Stimulated activated CD8-positive, alpha-beta memory T cell treated with anti-CD3 and anti-CD28 coated beads, Interleukin-15, amount 100 ng/mL, for 1 hour (primary cell): ENCODE data around the gene TTF2.
"Not testable (repeated sequence)": the region's sequence is repeated elsewhere in the genome, so short reads cannot be mapped to it uniquely, and the experiment has no call there.

Source experiments
- DNase-seq: peaks from one replicate; pipeline ENCODE4 v3.0.0-alpha.2; 2020; ENCODE audit warnings: low read depth

Gene TTF2

GRCh38 chr1:117121589-117122329 lies 61.6 kb downstream of the TTF2 start, which contains the start of gene TRIM45:
Gene TRIM45, minus strand, starts transcription at chr1:117121749. Its CDS starts 548 bp downstream, at chr1:117121201.
- DNase-seq: peak; percentile 63

GRCh38 chr1:117122330-117123025 lies 62.4 kb downstream of the TTF2 start:
- DNase-seq: no peak

GRCh38 chr1:117123274-117123673 lies 63.1 kb downstream of the TTF2 start:
- no peak for DNase-seq

DNA sequence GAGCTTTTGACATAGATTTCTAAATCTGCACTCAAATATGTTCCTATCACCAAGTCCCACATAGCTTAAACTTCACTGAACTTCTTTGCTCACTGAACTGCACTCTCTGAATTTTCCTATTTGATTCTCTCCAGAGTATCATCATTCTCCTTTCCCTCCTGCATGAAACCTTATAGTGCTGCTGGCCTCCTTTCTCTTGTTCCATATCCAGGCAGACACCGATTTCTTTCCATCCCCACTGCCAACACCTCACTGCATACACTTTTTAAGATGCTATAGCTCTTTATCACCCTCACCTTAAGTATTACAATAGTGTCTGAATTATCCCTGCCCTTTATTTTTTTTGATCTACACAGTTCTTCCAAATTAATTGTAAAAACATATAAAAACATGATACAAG lies 64.5 kb downstream of the TTF2 start:
- no peak for DNase-seq

GRCh38 chr1:117127795-117128194 lies 67.7 kb downstream of the TTF2 start:
- no peak for DNase-seq

- DNase-seq: no peak
Observed at GRCh38 chr1:117128323-117129079, 68.4 kb downstream of the TTF2 start.

- no peak for DNase-seq
Observed at GRCh38 chr1:117130526-117130925, 70.4 kb downstream of the TTF2 start.

DNA sequence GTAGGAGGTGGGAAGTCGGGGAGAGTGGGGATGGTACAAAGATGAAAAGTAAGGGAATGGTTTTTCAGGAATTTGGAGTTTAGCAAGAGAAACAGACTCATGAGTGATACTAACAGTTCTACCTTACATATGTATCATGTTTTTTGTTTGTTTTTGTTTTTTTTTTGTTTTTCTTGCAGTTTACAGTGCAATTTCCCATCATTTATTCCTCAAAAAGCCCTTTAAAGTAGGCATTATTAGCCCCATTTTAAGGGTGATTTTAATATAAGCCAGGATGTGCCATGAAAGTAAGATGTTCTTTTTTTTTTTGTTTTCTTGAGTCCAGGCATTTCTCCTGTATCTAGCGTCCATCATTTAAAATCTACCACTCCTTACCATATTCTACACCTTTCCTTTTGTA lies 75.2 kb downstream of the TTF2 start:
- DNase-seq: no peak

GRCh38 chr1:117136749-117137148 lies 76.6 kb downstream of the TTF2 start:
- DNase-seq: no peak

DNA sequence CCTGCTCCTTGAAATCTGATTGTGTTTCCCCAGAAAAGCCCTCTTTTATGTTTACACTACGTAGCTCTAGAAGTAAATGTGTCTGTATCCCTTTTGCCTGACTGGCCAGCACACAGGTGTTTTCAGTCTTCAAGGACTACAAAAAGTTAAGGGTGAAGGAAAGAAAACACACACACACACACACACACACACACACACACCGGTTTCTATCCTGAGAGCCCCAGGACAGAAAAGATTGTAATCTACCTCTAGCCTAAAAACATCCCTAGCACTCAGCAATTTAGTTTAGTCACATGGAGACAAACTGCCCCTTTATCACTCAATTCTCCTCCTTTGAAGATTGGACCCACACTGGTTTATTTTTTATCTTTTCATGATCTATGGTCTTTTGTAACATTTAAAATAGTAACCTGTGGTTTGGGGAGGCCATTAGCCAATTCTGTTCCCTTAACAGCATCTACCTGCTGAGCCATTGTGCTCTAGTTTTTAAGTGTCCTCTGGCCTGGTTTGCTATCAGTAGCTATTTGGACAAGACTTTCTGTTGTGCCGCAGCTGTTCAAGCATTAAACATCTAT lies 77.2 kb downstream of the TTF2 start:
- no peak for DNase-seq

- no peak for DNase-seq
Observed at GRCh38 chr1:117138106-117138505, 78.0 kb downstream of the TTF2 start.

GRCh38 chr1:117138561-117138960 lies 78.4 kb downstream of the TTF2 start:
- DNase-seq: no peak

GRCh38 chr1:117142200-117142599 lies 82.1 kb downstream of the TTF2 start:
- no peak for DNase-seq

DNA sequence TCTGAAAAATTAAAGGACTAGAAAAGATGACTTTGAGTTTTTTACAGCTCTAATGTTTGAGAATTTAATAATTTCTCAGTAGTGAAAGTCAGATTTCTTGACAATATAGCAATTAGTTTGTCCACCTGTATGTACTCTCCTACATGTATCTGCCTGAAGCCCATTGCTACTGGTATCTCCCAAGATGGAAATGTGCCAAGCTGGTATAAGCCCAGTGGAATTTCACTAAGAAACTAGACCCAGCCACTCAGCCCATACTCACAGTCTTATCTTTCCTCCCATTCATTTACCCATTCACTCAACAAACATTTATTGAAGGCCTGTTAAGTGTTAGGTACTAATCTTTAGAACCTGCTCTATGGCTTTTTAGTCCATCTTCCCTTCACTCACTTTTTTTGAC lies 83.0 kb downstream of the TTF2 start:
- DNase-seq: no peak

GRCh38 chr1:117143871-117144270 lies 83.7 kb downstream of the TTF2 start:
- no peak for DNase-seq

GRCh38 chr1:117146072-117146471 lies 85.9 kb downstream of the TTF2 start:
- no peak for DNase-seq

DNA sequence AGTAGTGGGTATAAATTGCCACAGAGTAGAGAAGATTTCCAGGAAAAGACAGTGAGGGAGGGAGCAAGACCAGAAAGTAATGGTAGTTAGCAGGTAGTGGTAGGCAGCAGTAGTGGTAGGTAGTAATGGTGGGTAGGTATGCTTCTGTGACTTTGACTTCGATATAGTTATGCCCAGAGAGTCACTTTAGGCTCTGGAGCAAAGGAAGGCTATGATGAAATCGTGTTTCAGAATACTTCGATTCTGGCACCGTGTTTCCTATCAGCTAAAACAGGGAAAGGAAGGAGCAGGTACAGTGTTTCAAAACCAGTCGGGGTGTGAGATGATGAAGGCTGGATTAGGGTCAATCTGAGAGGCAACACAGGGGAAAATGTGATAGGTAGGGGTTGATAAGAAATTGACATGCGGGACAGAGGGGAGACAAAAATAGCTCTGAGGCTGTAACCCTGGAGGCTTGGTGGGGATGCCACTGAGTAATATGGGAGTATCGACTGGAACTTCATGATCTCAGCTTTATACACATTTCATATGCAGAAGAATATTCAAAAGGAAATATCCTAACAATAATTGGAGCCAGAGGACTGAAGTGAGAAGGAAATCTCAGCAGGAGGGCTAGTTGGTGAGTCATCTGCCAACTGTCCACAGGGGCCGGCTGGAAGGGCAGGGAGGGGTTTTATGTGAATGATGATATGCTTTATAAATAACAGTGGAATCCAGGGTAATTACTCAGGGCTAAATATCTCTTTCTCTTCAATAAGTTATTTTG lies 86.6 kb downstream of the TTF2 start:
- DNase-seq: no peak

GRCh38 chr1:117147341-117147831 lies 87.3 kb downstream of the TTF2 start:
- no peak for DNase-seq

DNA sequence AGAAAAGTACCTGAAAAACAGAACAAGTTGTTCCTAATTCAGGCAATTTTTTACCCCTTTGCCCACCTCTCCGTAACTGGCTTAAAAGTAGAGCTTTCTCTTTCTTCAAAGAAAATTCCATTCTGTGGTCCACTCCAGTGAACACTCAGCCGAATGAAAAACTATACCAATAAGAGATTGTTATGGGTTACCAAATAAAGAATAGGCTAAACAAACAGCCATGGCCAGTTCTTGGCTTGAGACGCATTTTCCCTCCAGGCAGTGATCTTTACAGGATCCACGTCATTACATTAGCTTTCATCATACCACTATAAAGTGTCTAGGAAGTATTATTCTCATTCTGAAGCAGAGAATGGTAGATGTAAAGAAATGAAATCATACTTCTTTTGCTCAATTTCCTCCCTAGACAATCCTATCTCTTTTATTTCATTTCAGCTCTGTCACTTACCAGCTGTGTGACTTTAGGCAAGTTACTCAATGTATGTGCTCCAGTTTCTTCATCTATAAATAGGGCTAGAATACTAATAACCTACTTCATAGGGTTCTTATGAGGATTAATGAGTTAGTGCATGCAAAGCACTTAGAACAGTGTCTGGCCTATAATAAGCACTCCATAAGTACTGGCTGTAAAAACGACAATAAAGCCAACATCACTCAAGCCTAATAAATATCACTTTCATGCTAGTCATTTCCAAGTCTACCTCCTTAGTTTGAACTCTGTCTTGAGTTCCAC lies 87.9 kb downstream of the TTF2 start:
- DNase-seq: no peak

- no peak for DNase-seq
Observed at GRCh38 chr1:117150316-117150715, 90.2 kb downstream of the TTF2 start.

- DNase-seq: not testable (repeated sequence)
Observed at GRCh38 chr1:117151305-117151704, 91.2 kb downstream of the TTF2 start.
